ENCODE data around the gene MORC2.

Gene MORC2

GRCh38 chr22:30949934-30950660, 18.5 kb downstream of the MORC2 start:
- DNase-seq (ENCODE audit: low spot score), result no peak

GRCh38 chr22:30948930-30949342, 19.6 kb downstream of the MORC2 start:
- peak; percentile 39 for DNase-seq (ENCODE audit: low spot score)

DNA sequence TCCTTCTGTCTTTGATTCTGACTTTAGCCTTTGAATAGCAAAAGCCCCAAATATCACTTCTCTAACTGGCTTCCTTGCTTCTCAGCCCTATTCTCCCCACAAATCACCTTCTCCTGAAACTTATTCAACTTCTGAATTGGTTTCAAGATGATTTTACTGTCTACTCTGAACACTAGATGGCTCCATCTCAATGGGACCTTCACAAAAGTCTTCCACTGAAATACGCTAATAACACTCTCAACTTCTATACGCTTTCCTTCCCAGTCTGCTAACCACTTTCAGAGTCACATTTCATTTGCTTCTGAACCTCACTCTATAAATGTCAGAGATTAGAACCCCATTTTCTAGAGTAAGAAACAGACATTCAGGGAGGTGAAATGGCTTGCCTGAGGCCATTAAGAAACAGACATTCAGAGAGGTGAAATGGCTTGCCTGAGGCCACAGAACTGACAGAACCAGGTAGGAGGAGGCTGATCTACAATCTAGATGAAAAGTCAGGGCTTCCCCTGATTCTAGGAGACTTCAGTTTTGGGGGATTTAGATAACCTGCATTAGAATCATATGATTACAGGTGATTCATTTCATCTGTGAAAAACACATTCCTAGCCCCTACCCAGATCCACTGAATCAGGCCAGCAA, 20.6 kb downstream of the MORC2 start:
- peak; percentile 37 for DNase-seq (ENCODE audit: low spot score)

GRCh38 chr22:30947173-30947815, 21.3 kb downstream of the MORC2 start:
- DNase-seq (ENCODE audit: low spot score), result no peak

DNA sequence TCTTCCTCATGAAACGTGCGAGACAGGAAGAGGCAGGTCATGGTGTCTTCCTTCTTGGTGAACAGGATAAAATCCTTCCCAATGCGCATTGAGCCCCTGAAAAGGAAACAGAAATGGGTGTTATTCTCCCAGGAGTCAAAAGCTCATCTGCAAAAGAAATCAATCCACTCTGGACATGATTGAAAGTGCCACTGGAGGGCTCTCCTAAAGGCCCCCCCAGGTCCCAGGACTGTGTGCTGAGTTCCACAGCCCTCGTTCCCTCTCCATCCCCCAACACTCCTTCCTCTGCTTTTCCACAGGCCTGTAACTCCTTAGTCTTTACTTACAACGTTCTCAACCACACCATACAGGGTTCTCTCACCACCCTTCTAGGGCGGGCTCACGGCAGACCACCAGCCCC, 22.2 kb downstream of the MORC2 start:
- no peak for DNase-seq (ENCODE audit: low spot score)

DNA sequence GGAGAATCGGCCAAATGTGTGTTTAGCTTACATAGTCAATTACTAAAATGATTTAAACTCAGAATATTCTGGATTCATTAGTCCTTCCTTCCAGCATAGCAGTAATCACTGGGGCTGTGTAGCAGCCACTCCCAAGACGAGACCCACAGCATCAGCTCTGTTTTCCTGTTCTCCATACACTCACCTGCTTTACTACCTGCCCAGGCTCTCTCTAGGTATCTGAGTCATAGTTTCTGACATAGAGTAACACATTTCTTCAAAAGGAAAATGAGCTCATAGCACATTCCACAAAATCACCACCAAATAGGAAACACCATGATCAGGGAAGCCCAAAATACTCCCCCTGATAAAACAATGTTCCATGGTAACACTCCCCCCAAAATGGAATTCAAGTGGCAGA, 22.9 kb downstream of the MORC2 start:
- DNase-seq (ENCODE audit: low spot score), result no peak

DNA sequence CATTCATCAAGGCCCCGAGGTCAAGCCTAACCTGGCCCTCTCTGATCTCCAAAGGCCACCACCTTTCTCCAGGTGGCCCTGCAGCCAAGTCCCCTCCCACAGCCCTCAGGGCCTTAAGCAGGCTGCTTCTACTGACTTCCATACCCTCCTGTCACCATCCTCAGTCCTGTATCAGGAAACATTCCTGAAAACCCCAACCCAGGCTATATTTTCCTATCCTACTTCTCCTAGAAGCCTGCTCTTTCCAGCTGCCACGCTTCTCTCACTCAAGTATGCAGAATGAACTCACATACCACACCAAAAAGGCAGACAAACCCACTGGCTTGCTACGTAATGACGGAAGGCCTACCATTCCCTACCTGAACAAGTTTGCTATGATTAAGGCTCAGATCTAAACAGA, 23.6 kb downstream of the MORC2 start:
- DNase-seq (ENCODE audit: low spot score), result no peak

DNA sequence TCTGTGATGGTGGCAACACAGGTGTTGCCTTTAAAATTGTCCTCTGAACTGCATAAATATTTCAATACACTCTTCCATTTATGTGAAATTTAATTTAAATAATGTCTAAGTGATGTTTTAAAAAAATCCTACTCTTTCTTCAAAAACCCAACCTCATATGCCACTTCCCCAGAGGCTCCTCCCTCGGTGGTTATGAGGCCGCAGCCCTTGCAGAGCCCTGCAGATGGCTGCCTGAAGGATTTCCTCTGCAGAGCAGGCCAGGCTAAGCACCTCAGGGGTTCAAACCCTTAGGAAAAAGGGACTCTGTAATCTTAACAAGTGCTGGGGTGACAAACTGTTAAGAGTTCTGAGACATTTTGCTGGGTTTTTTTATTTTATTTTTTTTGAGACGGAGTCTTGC, 25.2 kb downstream of the MORC2 start:
- no peak for DNase-seq (ENCODE audit: low spot score)

DNA sequence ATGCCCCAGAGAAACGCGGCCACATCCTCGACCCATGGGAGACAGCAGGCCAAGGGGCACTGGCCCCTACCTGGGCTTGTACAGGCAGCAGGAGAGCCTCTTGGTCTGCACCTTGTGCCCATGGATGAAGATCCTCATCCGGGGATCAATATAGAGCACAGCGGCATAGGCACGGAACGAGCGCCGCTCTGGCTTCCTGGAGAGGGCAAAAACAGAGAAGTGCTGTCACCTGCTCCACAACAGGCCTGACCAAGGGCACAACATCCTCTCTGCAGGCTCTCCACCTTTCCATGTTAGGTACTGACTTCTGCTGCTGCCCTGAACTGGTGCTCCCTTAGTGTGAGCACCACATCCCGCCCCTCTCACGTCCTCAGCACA, 27.2 kb downstream of the MORC2 start:
- no peak for DNase-seq (ENCODE audit: low spot score)

DNA sequence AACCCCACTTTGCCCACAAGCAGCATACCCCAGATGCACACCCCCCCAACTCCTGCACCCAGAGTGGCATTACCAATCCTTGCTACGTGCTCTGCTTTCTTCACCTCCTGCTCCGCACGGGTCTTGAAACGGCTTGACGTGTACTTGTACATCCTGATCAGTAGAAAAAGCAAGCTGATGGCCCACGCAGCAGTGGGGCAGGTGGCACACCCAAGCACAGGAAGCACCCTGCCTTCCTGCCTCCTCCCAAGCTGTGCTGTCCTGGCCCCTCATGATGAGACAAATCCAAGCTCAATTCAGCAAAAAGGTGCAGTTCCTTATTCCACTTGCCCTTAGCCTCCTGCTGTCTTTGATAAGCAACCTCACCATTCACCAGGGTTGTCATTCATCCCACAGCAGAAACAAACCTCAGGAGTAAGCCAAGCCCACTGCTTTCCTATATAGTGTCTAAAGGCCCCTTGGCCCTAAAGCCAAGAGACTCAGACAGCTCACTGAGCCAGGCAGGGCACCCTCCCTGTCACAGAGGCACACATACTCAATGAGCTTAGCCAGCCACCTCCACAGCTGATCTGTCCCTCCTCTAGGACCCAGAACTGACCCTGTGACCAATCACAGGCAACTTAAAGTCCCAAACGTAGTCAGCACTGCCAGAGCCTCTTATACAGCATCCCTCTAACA, 27.8 kb downstream of the MORC2 start:
- DNase-seq (ENCODE audit: low spot score), result no peak

- DNase-seq (ENCODE audit: low spot score), result no peak
These were observed 34.5 kb downstream of the MORC2 start for GRCh38 chr22:30934053-30934452.

DNA sequence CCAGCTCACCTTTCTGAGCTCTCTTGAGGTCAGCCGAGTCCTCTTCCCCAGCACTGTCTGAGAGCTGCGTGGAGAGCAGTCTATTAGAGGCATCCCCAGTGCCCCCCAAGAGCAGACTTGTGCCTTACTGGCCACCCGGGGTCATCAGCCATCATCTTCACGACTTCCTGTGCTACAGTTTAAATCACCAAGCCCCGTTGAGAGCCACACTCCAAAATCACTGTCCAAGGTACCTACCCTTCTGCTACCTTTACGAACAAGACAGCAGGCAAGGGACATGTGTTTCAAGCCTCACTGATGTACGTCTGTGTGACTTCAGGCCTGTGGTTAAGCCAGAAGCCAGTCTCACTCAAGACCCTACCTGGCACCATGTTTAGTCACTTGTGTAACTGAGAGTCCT, 35.1 kb downstream of the MORC2 start:
- DNase-seq (ENCODE audit: low spot score), result no peak

- no peak for DNase-seq (ENCODE audit: low spot score)
These were observed 35.9 kb downstream of the MORC2 start for GRCh38 chr22:30932661-30933060.

DNA sequence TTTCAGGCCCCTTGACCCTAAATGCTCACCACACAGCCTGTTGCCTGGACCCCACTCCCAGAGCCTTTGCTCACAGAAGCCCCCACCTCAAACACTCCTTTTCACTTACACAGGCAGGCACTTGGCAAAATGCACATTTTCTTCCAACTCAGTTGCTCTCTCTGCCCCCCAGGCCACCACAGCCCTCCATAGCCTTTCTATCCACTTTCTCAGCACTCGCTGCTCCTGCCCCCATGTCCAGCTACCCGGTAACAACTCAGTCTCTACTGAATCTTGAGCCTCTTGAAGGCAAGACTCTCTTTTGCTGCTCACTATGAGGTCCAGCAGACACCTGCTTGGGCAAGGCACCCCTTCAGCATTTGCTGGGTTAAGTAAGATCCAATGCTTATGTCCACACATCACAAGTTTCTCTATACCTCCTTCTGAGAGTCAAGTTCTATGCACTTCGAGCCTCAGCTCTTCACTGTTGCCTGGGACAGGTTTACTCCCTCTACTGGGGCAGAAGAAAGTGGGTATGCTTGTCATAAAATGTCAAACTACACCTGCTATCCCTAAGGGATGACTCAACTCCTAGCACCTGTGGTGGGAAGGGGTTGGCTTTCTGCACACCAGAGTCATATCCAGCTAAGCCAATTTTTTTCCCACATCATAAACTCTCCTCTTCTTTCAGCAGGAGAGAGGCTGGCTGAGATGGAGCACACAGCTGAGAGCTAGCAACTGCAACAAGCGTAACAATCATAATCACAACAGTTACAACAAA, 36.9 kb downstream of the MORC2 start:
- no peak for DNase-seq (ENCODE audit: low spot score)

GRCh38 chr22:30930228-30930627, 38.3 kb downstream of the MORC2 start:
- DNase-seq (ENCODE audit: low spot score), result no peak

- DNase-seq (ENCODE audit: low spot score), result no peak
These were observed 40.2 kb downstream of the MORC2 start for GRCh38 chr22:30928401-30928800.

DNA sequence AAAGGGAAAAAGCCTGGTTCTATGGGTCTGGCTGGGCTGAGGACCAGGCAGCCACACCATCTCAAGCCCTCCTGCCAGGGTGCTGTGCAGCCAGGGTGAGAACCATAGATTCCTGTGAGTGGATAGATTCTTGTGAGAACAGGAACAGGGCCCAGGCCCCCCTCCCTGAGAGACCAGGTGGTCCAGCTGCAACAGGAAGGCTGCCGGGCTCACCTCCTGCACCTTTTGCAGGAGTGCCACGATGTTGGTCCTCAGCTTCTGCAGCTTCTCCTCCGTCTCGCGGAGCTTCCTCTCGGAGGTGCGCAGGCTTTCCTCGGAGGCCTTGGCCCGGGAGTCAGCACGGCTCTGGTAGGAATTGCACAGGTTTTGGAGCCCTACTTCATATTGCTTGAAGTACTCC, 40.8 kb downstream of the MORC2 start:
- DNase-seq (ENCODE audit: low spot score), result no peak

DNA sequence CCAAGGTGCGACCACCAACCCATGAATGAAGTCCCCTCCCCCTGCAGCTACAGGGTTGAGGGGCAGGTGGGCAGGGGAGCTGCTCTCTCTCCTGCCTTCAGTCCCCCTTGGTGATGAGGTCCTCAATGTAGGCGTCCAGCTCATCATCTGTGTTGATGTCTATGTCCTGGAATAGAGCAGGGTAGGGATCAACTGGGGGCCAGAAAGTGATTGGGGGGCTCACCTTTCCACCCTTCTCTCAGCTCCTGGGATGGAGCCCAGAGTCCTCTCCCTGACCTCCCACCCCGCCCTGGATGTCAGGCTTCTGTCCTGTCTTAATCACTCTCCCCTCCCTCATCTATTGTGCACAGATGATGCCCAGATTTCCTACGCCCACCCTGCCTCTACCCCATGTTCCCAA, 41.9 kb downstream of the MORC2 start:
- DNase-seq (ENCODE audit: low spot score), result no peak

DNA sequence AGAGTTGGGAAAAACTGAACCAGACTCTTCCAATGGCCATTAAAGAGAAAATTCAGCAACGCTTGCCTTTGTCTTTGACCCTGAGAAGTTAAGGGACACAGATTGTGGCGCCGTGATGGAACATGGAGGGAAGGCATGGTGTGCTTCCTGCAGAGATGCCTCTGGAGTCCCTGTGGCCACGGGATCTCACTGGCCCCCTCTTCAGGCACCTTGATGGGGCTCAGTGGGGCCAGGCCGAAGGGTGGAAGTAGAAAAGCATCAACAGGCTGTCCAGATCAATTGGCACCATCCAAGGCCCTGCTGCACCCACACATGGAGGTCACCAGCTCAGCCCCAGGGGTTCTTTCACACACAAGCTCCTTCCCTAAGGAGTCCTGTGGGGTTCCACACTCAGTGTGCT, 42.9 kb downstream of the MORC2 start:
- DNase-seq (ENCODE audit: low spot score), result no peak

- DNase-seq (ENCODE audit: low spot score), result no peak
These were observed 45.2 kb downstream of the MORC2 start for GRCh38 chr22:30923168-30923900.

DNA sequence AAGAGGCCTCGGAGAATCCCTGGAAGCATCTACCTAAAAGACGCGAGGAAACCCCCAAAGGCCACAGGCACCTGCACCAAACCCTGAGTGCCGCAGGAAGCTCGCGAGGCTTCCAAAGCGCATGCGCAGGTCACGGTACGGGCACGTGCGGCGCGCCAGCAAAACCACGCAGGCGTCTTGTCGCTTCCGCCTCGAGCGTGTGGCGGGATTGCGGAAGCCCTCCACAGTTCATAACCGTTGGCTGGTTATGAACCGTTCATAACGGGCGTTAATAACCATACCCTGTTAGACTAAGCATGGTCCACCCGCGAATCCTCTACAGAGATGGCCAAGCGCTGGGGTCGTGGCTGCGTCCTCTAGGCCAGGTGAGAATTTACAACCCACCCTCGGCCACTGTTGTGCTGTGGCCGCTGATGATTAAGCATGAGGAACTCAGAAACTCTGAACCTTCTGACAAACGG, 46.4 kb downstream of the MORC2 start:
- DNase-seq (ENCODE audit: low spot score), result peak; percentile 26
